ENCODE results near the gene RANBP1. TPM values are rescaled to one million over a fixed set of nuclear protein-coding genes. Genes with fewer than 3 reads are reported as not detected.

The RANBP1 gene
- total RNA-seq, 1 experiment from 2014 or later, result 133 TPM

GRCh38 chr22:20091690-20092476, 24.0 kb upstream of the RANBP1 start:
- H3K4me1 ChIP-seq (ENCODE audit: low read length), result no peaks in the 10 kb centered on the region
- H2AFZ ChIP-seq (ENCODE audit: low read length), result no peak overlapping the region
- H3K27ac ChIP-seq (ENCODE audit: low read length), result no peak overlapping the region
- DNase-seq, result no peak
- peaks cover 85% of the 10 kb centered on the region for H3K36me3 ChIP-seq (ENCODE audit: insufficient read depth, low read length)
- peaks cover 7% of the 10 kb centered on the region for H3K9me3 ChIP-seq (ENCODE audit: low read length)
- no peak overlapping the region for H3K4me2 ChIP-seq (ENCODE audit: low read depth, low read length, poor library complexity, severe bottlenecking)
- no peak overlapping the region for H3K9ac ChIP-seq (ENCODE audit: low read length)
- no peaks in the 10 kb centered on the region for H3K9me2 ChIP-seq (replicated peaks; ENCODE audit: insufficient read depth, low read length)
- no peaks in the 10 kb centered on the region for H3K27me3 ChIP-seq (ENCODE audit: low read length)
- no peak overlapping the region for H3K4me3 ChIP-seq (ENCODE audit: low read length)
- H3K79me2 ChIP-seq (ENCODE audit: low read length), result peaks cover 16% of the 10 kb centered on the region
- H4K20me1 ChIP-seq (ENCODE audit: insufficient read depth, low read depth, low read length), result no peaks in the 10 kb centered on the region

GRCh38 chr22:20092477-20092854, 23.4 kb upstream of the RANBP1 start:
- peaks cover 22% of the 10 kb centered on the region for H3K79me2 ChIP-seq (ENCODE audit: low read length)
- peaks cover 86% of the 10 kb centered on the region for H3K36me3 ChIP-seq (ENCODE audit: insufficient read depth, low read length)
- H3K27me3 ChIP-seq (ENCODE audit: low read length), result no peaks in the 10 kb centered on the region
- no peaks in the 10 kb centered on the region for H3K4me1 ChIP-seq (ENCODE audit: low read length)
- H3K9me3 ChIP-seq (ENCODE audit: low read length), result peaks cover 7% of the 10 kb centered on the region
- no peak overlapping the region for H3K27ac ChIP-seq (ENCODE audit: low read length)
- H3K9me2 ChIP-seq (replicated peaks; ENCODE audit: insufficient read depth, low read length), result no peaks in the 10 kb centered on the region
- no peaks in the 10 kb centered on the region for H4K20me1 ChIP-seq (ENCODE audit: insufficient read depth, low read depth, low read length)
- DNase-seq, result no peak
- no peak overlapping the region for H3K9ac ChIP-seq (ENCODE audit: low read length)
- no peak overlapping the region for H3K4me3 ChIP-seq (ENCODE audit: low read length)
- H2AFZ ChIP-seq (ENCODE audit: low read length), result no peak overlapping the region
- H3K4me2 ChIP-seq (ENCODE audit: low read depth, low read length, poor library complexity, severe bottlenecking), result no peak overlapping the region

GRCh38 chr22:20093418-20094196, 22.3 kb upstream of the RANBP1 start:
- no peak overlapping the region for H2AFZ ChIP-seq (ENCODE audit: low read length)
- no peaks in the 10 kb centered on the region for H3K4me1 ChIP-seq (ENCODE audit: low read length)
- no peaks in the 10 kb centered on the region for H4K20me1 ChIP-seq (ENCODE audit: insufficient read depth, low read depth, low read length)
- no peak overlapping the region for H3K9ac ChIP-seq (ENCODE audit: low read length)
- no peak overlapping the region for H3K4me2 ChIP-seq (ENCODE audit: low read depth, low read length, poor library complexity, severe bottlenecking)
- no peaks in the 10 kb centered on the region for H3K9me2 ChIP-seq (replicated peaks; ENCODE audit: insufficient read depth, low read length)
- H3K36me3 ChIP-seq (ENCODE audit: insufficient read depth, low read length), result peaks cover 83% of the 10 kb centered on the region
- H3K27me3 ChIP-seq (ENCODE audit: low read length), result no peaks in the 10 kb centered on the region
- H3K9me3 ChIP-seq (ENCODE audit: low read length), result peaks cover 7% of the 10 kb centered on the region
- peaks cover 22% of the 10 kb centered on the region for H3K79me2 ChIP-seq (ENCODE audit: low read length)
- DNase-seq, result no peak
- H3K4me3 ChIP-seq (ENCODE audit: low read length), result no peak overlapping the region
- H3K27ac ChIP-seq (ENCODE audit: low read length), result no peak overlapping the region

- Histone ChIP-seq H4K20me1 (ENCODE audit: insufficient read depth, low read depth, low read length) (no peaks in the 10 kb centered on the region), H3K9me3 (ENCODE audit: low read length) (peaks cover 7% of the 10 kb centered on the region), H3K9ac (ENCODE audit: low read length) (no peak overlapping the region), H2AFZ (ENCODE audit: low read length) (no peak overlapping the region), H3K4me2 (ENCODE audit: low read depth, low read length, poor library complexity, severe bottlenecking) (no peak overlapping the region), H3K79me2 (ENCODE audit: low read length) (peaks cover 22% of the 10 kb centered on the region), H3K4me3 (ENCODE audit: low read length) (no peak overlapping the region), H3K4me1 (ENCODE audit: low read length) (no peaks in the 10 kb centered on the region), H3K9me2 (replicated peaks; ENCODE audit: insufficient read depth, low read length) (no peaks in the 10 kb centered on the region), H3K27ac (ENCODE audit: low read length) (no peak overlapping the region), H3K36me3 (ENCODE audit: insufficient read depth, low read length) (peaks cover 77% of the 10 kb centered on the region), H3K27me3 (ENCODE audit: low read length) (no peaks in the 10 kb centered on the region)
- no peak for DNase-seq
These were observed 21.6 kb upstream of the RANBP1 start for GRCh38 chr22:20094197-20094807.

- Histone ChIP-seq H3K27me3 (ENCODE audit: low read length) (no peaks in the 10 kb centered on the region), H3K79me2 (ENCODE audit: low read length) (peaks cover 22% of the 10 kb centered on the region), H2AFZ (ENCODE audit: low read length) (no peak overlapping the region), H3K36me3 (ENCODE audit: insufficient read depth, low read length) (peaks cover 66% of the 10 kb centered on the region), H3K4me2 (ENCODE audit: low read depth, low read length, poor library complexity, severe bottlenecking) (no peak overlapping the region), H3K9me2 (replicated peaks; ENCODE audit: insufficient read depth, low read length) (no peaks in the 10 kb centered on the region), H3K9me3 (ENCODE audit: low read length) (peaks cover 7% of the 10 kb centered on the region), H3K4me3 (ENCODE audit: low read length) (no peak overlapping the region), H4K20me1 (ENCODE audit: insufficient read depth, low read depth, low read length) (no peaks in the 10 kb centered on the region), H3K9ac (ENCODE audit: low read length) (no peak overlapping the region), H3K4me1 (ENCODE audit: low read length) (no peaks in the 10 kb centered on the region), H3K27ac (ENCODE audit: low read length) (no peak overlapping the region)
- no peak for DNase-seq
These were observed 20.4 kb upstream of the RANBP1 start for GRCh38 chr22:20095521-20095920.

GRCh38 chr22:20096574-20097420, 19.1 kb upstream of the RANBP1 start:
- H3K79me2 ChIP-seq (ENCODE audit: low read length), result peaks cover 19% of the 10 kb centered on the region
- no peak overlapping the region for H3K4me2 ChIP-seq (ENCODE audit: low read depth, low read length, poor library complexity, severe bottlenecking)
- no peak for DNase-seq
- H3K4me1 ChIP-seq (ENCODE audit: low read length), result no peaks in the 10 kb centered on the region
- H3K9me3 ChIP-seq (ENCODE audit: low read length), result peaks cover 7% of the 10 kb centered on the region
- H3K27me3 ChIP-seq (ENCODE audit: low read length), result no peaks in the 10 kb centered on the region
- H3K36me3 ChIP-seq (ENCODE audit: insufficient read depth, low read length), result peaks cover 54% of the 10 kb centered on the region
- no peak overlapping the region for H3K4me3 ChIP-seq (ENCODE audit: low read length)
- no peaks in the 10 kb centered on the region for H4K20me1 ChIP-seq (ENCODE audit: insufficient read depth, low read depth, low read length)
- no peaks in the 10 kb centered on the region for H3K9me2 ChIP-seq (replicated peaks; ENCODE audit: insufficient read depth, low read length)
- no peak overlapping the region for H3K27ac ChIP-seq (ENCODE audit: low read length)
- H2AFZ ChIP-seq (ENCODE audit: low read length), result no peak overlapping the region
- H3K9ac ChIP-seq (ENCODE audit: low read length), result no peak overlapping the region

- H3K9me2 ChIP-seq (replicated peaks; ENCODE audit: insufficient read depth, low read length), result no peaks in the 10 kb centered on the region
- H2AFZ ChIP-seq (ENCODE audit: low read length), result no peak overlapping the region
- DNase-seq, result no peak
- H3K9ac ChIP-seq (ENCODE audit: low read length), result no peak overlapping the region
- no peaks in the 10 kb centered on the region for H3K27me3 ChIP-seq (ENCODE audit: low read length)
- H3K9me3 ChIP-seq (ENCODE audit: low read length), result peaks cover 7% of the 10 kb centered on the region
- H3K4me1 ChIP-seq (ENCODE audit: low read length), result no peaks in the 10 kb centered on the region
- H4K20me1 ChIP-seq (ENCODE audit: insufficient read depth, low read depth, low read length), result no peaks in the 10 kb centered on the region
- no peak overlapping the region for H3K4me2 ChIP-seq (ENCODE audit: low read depth, low read length, poor library complexity, severe bottlenecking)
- H3K79me2 ChIP-seq (ENCODE audit: low read length), result peaks cover 35% of the 10 kb centered on the region
- no peak overlapping the region for H3K4me3 ChIP-seq (ENCODE audit: low read length)
- H3K27ac ChIP-seq (ENCODE audit: low read length), result no peak overlapping the region
- peaks cover 47% of the 10 kb centered on the region for H3K36me3 ChIP-seq (ENCODE audit: insufficient read depth, low read length)
These were observed 16.7 kb upstream of the RANBP1 start for GRCh38 chr22:20099099-20099711.

Data from Karpas-422 (cell line).